Neural cell (in vitro differentiated cells): ENCODE data around the gene FXYD6.

Experiments used
- EP300 ChIP-seq: fragments of 450-650 bp; conservative IDR thresholded peaks from 2 replicates; pipeline ENCODE4 v1.6.1; 2014; ENCODE audit warnings: antibody characterized with exemption, mild to moderate bottlenecking, moderate library complexity; ENCODE audit not compliant: poor library complexity, severe bottlenecking
- EZH2 ChIP-seq: fragments of 200-600, 300-800 bp; shearing (Covaris generic), sonication (generic); IDR thresholded peaks from 2 replicates; pipeline ENCODE4 v1.6.1; 2014; ENCODE audit warnings: antibody characterized with exemption, low read length, borderline replicate concordance, mild to moderate bottlenecking; ENCODE audit not compliant: insufficient read depth, poor library complexity, severe bottlenecking
- MXI1 ChIP-seq: fragments of 450-650 bp; conservative IDR thresholded peaks from 2 replicates; pipeline ENCODE4 v1.6.1; 2014; ENCODE audit warnings: antibody characterized with exemption, mild to moderate bottlenecking; ENCODE audit not compliant: poor library complexity, severe bottlenecking
- POLR2AphosphoS5 ChIP-seq: IDR thresholded peaks from 2 replicates; pipeline ENCODE4 v1.6.1; 2012
- RAD21 ChIP-seq: fragments of 450-650 bp; conservative IDR thresholded peaks from 2 replicates; pipeline ENCODE4 v1.6.1; 2014; ENCODE audit warnings: antibody characterized with exemption, mild to moderate bottlenecking, moderate library complexity
- SMC3 ChIP-seq: fragments of 450-650 bp; conservative IDR thresholded peaks from 2 replicates; pipeline ENCODE4 v1.6.1; 2014; ENCODE audit warnings: antibody characterized with exemption, mild to moderate bottlenecking, moderate library complexity; ENCODE audit not compliant: poor library complexity
- TAF1 ChIP-seq: IDR thresholded peaks from 2 replicates; pipeline ENCODE4 v1.6.1; 2012; ENCODE audit warnings: low read depth
- TF ChIP-seq, protein P1 (sequence below): fragments of 450-650 bp; IDR thresholded peaks from 2 replicates; pipeline ENCODE4 v1.5.1; 2014; ENCODE audit warnings: antibody characterized with exemption, mild to moderate bottlenecking, moderate library complexity; ENCODE audit not compliant: poor library complexity, severe bottlenecking
- TF ChIP-seq, protein P2 (sequence below): IDR thresholded peaks from 2 replicates; pipeline ENCODE4 v1.6.1; 2012; ENCODE audit warnings: borderline replicate concordance

DNA sequence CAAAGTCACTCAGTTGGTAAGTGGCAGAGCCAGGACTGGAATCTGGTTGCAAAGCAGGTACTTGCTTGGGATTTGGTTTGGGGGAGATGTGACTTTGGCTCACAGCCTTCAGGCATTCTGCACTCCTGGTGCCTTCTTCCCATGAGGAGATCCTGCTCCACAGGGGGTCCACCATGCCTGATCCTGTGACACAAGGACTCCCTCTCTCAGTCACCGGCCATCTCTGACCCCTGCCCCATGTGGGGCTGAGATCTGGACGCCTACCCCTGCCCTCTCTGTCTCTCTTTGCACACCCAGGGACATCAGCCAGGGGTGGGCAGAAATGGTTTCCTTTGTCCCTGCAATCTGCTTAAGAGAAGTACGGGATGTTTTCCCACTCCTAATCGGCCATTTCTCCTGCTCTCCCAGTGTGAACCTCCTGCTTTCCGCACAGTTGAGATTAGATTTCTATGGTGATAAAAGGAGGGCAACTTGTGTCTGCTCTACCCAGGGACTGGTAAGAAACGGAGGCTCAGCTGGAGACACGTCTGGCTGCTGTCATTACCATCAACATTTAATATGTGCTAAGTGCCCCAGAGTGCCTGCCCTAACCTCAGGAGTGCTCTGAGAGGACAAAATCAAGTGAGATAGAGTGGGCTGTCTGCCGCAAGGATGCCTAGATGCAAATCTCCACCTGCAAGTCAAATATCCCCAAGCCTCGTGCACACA, 11.1 kb upstream of the FXYD6 start:
- TF ChIP-seq, protein P1, sequence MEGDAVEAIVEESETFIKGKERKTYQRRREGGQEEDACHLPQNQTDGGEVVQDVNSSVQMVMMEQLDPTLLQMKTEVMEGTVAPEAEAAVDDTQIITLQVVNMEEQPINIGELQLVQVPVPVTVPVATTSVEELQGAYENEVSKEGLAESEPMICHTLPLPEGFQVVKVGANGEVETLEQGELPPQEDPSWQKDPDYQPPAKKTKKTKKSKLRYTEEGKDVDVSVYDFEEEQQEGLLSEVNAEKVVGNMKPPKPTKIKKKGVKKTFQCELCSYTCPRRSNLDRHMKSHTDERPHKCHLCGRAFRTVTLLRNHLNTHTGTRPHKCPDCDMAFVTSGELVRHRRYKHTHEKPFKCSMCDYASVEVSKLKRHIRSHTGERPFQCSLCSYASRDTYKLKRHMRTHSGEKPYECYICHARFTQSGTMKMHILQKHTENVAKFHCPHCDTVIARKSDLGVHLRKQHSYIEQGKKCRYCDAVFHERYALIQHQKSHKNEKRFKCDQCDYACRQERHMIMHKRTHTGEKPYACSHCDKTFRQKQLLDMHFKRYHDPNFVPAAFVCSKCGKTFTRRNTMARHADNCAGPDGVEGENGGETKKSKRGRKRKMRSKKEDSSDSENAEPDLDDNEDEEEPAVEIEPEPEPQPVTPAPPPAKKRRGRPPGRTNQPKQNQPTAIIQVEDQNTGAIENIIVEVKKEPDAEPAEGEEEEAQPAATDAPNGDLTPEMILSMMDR: no peak
- TF ChIP-seq EP300 (no peak), POLR2AphosphoS5 (no peak), EZH2 (no peak), SMC3 (no peak), TAF1 (no peak), RAD21 (no peak), MXI1 (no peak)
- TF ChIP-seq, protein P2, sequence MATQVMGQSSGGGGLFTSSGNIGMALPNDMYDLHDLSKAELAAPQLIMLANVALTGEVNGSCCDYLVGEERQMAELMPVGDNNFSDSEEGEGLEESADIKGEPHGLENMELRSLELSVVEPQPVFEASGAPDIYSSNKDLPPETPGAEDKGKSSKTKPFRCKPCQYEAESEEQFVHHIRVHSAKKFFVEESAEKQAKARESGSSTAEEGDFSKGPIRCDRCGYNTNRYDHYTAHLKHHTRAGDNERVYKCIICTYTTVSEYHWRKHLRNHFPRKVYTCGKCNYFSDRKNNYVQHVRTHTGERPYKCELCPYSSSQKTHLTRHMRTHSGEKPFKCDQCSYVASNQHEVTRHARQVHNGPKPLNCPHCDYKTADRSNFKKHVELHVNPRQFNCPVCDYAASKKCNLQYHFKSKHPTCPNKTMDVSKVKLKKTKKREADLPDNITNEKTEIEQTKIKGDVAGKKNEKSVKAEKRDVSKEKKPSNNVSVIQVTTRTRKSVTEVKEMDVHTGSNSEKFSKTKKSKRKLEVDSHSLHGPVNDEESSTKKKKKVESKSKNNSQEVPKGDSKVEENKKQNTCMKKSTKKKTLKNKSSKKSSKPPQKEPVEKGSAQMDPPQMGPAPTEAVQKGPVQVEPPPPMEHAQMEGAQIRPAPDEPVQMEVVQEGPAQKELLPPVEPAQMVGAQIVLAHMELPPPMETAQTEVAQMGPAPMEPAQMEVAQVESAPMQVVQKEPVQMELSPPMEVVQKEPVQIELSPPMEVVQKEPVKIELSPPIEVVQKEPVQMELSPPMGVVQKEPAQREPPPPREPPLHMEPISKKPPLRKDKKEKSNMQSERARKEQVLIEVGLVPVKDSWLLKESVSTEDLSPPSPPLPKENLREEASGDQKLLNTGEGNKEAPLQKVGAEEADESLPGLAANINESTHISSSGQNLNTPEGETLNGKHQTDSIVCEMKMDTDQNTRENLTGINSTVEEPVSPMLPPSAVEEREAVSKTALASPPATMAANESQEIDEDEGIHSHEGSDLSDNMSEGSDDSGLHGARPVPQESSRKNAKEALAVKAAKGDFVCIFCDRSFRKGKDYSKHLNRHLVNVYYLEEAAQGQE: no peak
